ENCODE results near the gene CLDN15. TPM values are rescaled to one million over a fixed set of nuclear protein-coding genes. Genes with fewer than 3 reads are reported as not detected.

The CLDN15 gene
- polyA plus RNA-seq, 2 of the 4 experiments (the other 2 are of a cell fraction): 9.6 to 12.9 TPM

GRCh38 chr7:101212014-101212413 is 25.6 kb downstream of the CLDN15 start:
- Histone ChIP-seq H3K9me3 (no peaks in the 10 kb centered on the region), H3K27ac (no peak overlapping the region), H3K4me1 (peaks cover 13% of the 10 kb centered on the region), H3K4me3 (no peak overlapping the region), H3K4me2 (no peak overlapping the region)
- ATAC-seq: no peak
- TF ChIP-seq CEBPB (IDR thresholded peaks at IDR 0.05) (no peak), RNF2 (IDR thresholded peaks at IDR 0.05; ENCODE audit: borderline replicate concordance, low read depth) (no peak), HOXA7 (CRISPR knock-in tag; IDR thresholded peaks at IDR 0.05) (no peak), EHMT2 (IDR thresholded peaks at IDR 0.05; ENCODE audit: low read depth) (no peak), NR3C1 (IDR thresholded peaks at IDR 0.05) (no peak), JUN (IDR thresholded peaks at IDR 0.05) (no peak), HDAC2 (IDR thresholded peaks at IDR 0.05) (no peak), ZFP36 (IDR thresholded peaks at IDR 0.05; ENCODE audit: borderline replicate concordance, partially characterized antibody) (no peak), BCL3 (IDR thresholded peaks at IDR 0.05) (no peak), CHD2 (IDR thresholded peaks at IDR 0.05; ENCODE audit: low read length, partially characterized antibody) (no peak), HOXB13 (CRISPR knock-in tag; IDR thresholded peaks at IDR 0.05; ENCODE audit: low read depth) (no peak), PHF8 (IDR thresholded peaks at IDR 0.05; ENCODE audit: borderline replicate concordance, low read depth) (no peak)
- CTCF ChIA-PET: interaction anchor here (1.0 to 2.0 kb wide), 3 partner anchors 19 to 246 kb away, joined by 3 to 10 read pairs (median 3); no protein-coding TSS in a partner anchor
- POLR2A ChIA-PET: no interaction called here
- no peak for FAIRE-seq
- WGBS (ENCODE audit: missing lambda C conversion rate): 97% methylated on average over 6 of the region's 8 CpGs
- DNase-seq (ENCODE audit: low read depth in 1 of 2, low spot score in 1 of 2): no peak

GRCh38 chr7:101211501-101211900 is 26.1 kb downstream of the CLDN15 start:
- POLR2A ChIA-PET: no interaction called here
- no peaks in the 10 kb centered on the region for H3K9me3 ChIP-seq
- FAIRE-seq (no peak), ATAC-seq (no peak), DNase-seq (ENCODE audit: low read depth in 1 of 2, low spot score in 1 of 2) (no peak)
- H3K4me1 ChIP-seq: peaks cover 12% of the 10 kb centered on the region
- WGBS (ENCODE audit: missing lambda C conversion rate): 100% methylated on average over 6 of the region's 24 CpGs
- no peak overlapping the region for H3K4me2 ChIP-seq
- CTCF ChIA-PET: interaction anchor here (0.9 to 2.0 kb wide), 6 partner anchors 11 to 153 kb away, joined by 3 to 10 read pairs (median 3); partner anchors contain the start of gene MOGAT3
- H3K27ac ChIP-seq: no peak overlapping the region
- H3K4me3 ChIP-seq: no peak overlapping the region
- TF ChIP-seq CHD2 (IDR thresholded peaks at IDR 0.05; ENCODE audit: low read length, partially characterized antibody) (no peak), NFE2L2 (conservative IDR thresholded peaks at IDR 0.05; ENCODE audit: low read length) (no peak), ELK1 (IDR thresholded peaks at IDR 0.05; ENCODE audit: low read depth, low read length) (no peak), EHMT2 (IDR thresholded peaks at IDR 0.05; ENCODE audit: low read depth) (no peak), EHF (CRISPR knock-in tag; IDR thresholded peaks at IDR 0.05) (no peak), HOXB13 (CRISPR knock-in tag; IDR thresholded peaks at IDR 0.05; ENCODE audit: low read depth) (no peak), CEBPB (IDR thresholded peaks at IDR 0.05) (no peak), RNF2 (IDR thresholded peaks at IDR 0.05; ENCODE audit: borderline replicate concordance, low read depth) (no peak), TFCP2L1 (CRISPR knock-in tag; IDR thresholded peaks at IDR 0.05) (no peak), GATA3 (IDR thresholded peaks at IDR 0.05; ENCODE audit: borderline replicate concordance) (no peak), ZC3H11A (IDR thresholded peaks at IDR 0.05) (no peak), HEYL (CRISPR knock-in tag; IDR thresholded peaks at IDR 0.05) (no peak), TP53 (CRISPR knock-in tag; IDR thresholded peaks at IDR 0.05) (no peak), CTCF (IDR thresholded peaks at IDR 0.05) (no peak), PBX3 (IDR thresholded peaks at IDR 0.05) (no peak)
